MV-4-11 (cell line): ENCODE data around the gene ATP13A3.

Experiments used
- DNase-seq: peaks from one replicate; lab custom pipeline; 2025; lab: John Stamatoyannopoulos, UW

The ATP13A3 gene

GRCh38 chr3:194439881-194440550 is 46.8 kb downstream of the ATP13A3 start:
- no peak for DNase-seq

GRCh38 chr3:194434503-194434902 is 52.3 kb downstream of the ATP13A3 start:
- no peak for DNase-seq

- DNase-seq: no peak
These were observed 55.2 kb downstream of the ATP13A3 start for GRCh38 chr3:194431554-194431953.

DNA sequence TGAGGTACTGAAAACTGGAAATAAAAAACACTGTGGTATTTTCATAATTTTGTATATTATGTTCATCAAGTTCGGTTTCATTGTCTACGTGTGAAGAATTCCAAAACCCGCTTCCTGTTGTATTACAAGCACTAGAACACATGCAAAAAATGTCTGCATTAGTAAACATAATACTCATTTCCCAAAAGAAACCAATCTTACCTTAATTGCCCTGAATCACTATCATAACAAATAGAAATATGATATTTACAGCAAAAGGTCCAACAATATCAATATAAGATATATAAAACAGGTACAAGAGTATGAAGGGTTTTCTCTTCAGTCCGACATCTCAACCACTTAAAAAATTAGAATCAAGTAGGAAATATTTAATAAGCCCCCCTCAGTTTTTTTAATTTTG is 61.4 kb downstream of the ATP13A3 start:
- no peak for DNase-seq

- DNase-seq: no peak
These were observed 61.8 kb downstream of the ATP13A3 start for GRCh38 chr3:194424953-194425352.

DNA sequence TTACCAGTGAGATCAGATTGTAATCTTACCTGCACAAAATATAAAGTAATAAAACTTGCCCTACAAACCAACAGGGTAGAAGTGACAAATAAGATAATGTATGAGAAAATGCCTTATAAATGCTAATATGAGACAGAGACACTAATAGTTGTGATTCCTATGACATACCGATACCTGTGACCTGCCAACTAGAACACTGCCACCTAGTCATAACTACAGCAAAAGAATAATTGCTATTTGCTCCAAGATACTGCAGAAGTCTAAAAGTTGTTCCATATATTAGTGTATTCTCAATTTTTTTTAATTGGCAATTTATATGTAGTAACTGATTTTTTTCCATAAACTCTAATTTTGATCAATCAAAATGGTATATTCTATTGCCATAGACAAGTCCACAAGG is 62.4 kb downstream of the ATP13A3 start:
- DNase-seq: no peak

DNA sequence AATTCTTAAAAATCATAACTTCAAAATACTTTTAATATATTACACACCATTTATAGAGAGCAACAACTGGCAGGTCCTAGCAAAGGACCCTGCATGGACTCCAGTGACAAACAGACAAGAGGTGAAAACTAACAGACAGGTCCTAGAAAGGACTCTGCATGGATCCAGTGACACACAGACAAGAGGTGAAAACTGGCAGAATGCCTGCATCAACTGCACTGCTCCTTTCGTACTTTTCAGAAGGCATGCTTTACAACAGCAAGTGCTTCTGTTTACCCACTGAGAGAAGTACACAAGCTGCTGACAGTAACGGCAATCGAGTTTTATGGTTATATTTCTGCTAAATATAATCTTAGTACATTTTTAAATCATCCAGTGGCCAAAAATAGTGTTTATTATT is 63.5 kb downstream of the ATP13A3 start:
- no peak for DNase-seq

DNA sequence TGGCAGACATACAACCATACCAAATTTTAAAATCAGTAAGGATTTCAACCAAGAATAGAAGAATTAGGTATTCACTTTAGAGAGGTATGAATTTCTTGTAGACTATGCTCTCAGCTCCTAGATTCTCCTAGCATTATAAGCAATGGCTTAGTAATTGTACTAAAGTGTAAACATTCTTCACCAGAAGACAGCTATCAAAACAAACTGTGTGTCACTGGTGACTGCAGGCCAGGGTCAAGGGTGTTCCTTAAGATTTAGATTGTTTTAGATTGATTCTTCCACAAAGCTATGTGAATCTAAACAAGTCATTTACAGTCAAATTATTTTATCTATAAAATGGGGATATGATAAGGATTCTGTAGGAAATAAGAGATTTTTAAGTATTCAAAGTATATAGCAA is 64.6 kb downstream of the ATP13A3 start:
- no peak for DNase-seq

- no peak for DNase-seq
These were observed 68.1 kb downstream of the ATP13A3 start for GRCh38 chr3:194418671-194419070.

- no peak for DNase-seq
These were observed 79.4 kb downstream of the ATP13A3 start for GRCh38 chr3:194407423-194407822.

GRCh38 chr3:194405766-194406165 is 81.0 kb downstream of the ATP13A3 start:
- DNase-seq: no peak

DNA sequence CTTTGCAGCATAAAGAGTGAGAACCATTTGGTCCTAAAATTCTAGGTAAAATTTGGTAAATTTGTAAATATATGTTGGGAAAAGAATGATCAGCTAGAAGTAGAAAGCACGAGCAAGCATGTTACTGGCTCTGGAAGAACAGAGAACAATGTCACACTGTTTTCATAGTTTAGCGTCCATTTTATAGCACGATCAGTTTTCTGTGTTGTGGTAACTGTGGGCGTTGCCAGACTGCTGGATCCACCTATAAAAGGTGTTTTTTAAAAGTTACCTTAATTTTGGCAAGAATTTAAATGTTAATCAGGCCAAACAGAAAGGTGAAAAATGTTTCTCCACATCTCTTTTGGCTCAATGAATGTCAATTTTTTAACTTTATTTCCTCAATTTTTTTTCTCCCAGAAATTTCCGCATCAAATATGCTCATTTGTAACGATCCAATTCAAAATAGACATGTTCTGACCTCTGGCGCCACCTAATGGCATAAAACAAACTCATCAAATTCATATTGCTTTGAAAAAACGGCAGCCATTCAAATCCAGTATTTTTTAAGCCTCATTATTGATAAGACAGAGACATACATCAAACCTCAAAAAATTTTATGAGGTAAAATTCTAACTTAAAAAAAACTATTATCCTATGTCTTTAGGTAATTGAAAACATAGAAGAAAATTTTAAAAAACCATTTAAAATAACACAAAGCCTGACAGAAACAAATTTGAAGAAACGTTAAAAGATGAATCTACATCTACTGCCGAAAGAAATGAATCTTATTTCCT is 82.2 kb downstream of the ATP13A3 start:
- peak; percentile 22 for DNase-seq

GRCh38 chr3:194401868-194402329 is 84.9 kb downstream of the ATP13A3 start:
- no peak for DNase-seq

DNA sequence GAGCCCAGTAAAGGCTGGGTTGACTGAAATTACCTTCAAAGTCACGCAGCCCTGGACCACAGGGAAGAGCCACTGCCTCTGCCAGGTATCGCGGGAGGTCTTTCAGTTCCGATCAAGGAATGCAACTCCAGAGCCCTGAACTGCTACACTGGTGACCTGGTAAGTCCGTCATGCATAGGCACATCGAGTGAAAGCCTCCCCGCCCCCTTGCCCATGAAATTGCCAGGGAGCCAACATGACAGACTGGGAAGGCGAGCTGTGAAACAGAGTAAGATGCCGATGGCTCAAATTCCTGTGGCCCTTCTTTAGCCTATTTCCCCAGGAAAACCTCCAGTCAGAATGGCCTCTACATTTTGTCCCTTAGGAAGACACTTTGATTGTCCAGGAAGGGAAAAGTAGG is 85.5 kb downstream of the ATP13A3 start:
- no peak for DNase-seq

- no peak for DNase-seq
These were observed 86.9 kb downstream of the ATP13A3 start for GRCh38 chr3:194399874-194400411.

DNA sequence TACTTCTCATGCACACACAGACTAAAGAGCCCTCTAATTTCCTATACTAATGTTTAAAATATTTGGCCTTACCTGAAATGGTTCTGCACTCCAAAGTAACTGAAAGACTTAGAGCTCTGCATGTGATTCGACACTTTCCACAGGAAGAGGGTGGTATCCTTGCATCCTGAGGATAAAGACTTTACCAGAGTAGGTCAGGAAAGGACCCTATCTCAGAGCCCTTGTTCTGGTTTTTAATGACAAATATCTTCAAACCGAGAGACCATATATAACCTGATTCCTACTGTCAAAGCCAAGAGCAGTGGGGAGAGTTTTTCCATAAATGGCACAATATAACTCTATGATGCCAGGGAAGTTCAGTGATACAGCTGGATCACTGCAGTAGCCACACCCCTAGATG is 87.6 kb downstream of the ATP13A3 start, which contains the start of gene GP5:
Gene GP5 (minus strand): TSS at position 101 of the 400 bp plus-strand sequence. CDS start 984 bp downstream, outside the sequence.
- no peak for DNase-seq

DNA sequence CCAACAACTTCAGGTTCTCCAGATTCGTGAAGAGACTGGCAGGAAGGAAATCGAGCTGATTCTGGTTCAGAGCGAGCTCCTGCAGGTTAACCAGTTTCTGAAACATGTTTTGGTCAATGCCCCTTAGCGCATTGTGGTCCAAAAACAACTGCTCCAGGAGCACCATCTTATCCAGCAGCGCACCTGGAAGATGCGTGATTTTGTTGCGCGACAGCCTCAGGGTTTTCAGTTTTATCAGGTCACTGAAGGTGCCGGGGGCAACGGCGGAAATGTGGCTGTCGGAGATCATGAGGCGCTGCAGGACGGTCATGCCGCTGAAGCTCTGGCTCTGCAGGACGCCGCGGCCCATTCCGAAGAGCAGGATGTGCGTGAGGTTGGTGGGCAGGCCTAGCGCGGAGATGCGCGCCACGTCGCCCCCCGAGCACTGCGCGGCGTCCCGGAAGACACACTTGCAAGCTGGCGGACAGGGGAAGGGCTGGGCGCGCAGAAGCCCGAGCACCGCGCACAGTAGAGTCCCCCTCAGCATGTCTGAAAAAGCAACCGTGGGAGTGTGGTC is 89.0 kb downstream of the ATP13A3 start:
- no peak for DNase-seq

- peak; percentile 48 for DNase-seq
These were observed 89.7 kb downstream of the ATP13A3 start for GRCh38 chr3:194396859-194397756.

DNA sequence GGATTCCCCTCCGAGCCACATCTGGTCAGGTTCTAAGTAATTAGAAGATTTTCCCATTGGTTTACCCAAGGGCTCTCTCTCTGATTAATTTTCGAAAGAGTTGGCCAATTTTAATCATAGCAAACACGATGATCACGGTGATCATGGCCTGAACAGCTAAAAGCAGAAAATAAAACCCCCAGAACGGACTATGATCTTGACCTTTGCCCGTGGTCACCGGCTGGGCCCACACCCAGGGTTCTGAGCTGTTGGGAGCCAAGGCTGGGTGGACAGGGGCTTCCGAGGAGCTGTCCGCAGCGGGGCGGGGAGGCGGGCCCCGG is 90.3 kb downstream of the ATP13A3 start:
- no peak for DNase-seq

DNA sequence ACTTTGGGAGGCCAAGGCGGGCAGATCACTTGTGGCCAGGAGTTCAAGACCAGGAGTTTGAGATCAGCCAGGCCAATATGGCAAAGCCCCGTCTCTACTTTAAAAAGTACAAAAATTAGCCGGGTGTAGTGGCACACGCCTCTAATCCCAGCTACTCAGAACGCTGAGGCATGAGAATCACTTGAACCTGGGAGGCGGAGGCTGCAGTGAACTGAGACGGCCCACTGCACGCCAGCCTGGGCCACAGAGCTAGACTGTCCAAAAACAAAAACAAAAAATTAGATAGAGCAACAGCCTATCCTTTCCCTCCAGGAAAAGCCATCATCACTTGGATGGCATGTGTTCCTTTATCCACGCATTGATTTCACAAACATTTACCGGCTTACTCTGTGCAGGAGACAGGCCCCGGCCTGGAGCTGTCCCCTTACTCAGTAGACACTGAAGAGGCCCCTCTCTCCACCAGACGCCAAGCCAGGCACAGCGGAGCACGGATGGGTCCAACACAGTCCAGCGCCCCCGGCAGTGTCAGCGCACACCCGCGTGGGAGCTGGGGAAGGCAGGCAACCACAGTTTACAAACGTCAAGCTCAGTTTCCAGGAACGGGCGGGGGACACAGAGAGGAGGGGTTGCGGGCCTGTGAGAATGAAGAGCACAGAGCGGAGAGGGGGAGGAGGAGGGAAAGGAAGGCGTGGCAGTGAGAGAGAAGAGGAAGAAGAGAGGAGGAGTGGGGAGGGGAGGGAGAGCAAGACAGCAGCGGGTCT is 90.8 kb downstream of the ATP13A3 start:
- peak; percentile 54 for DNase-seq

DNA sequence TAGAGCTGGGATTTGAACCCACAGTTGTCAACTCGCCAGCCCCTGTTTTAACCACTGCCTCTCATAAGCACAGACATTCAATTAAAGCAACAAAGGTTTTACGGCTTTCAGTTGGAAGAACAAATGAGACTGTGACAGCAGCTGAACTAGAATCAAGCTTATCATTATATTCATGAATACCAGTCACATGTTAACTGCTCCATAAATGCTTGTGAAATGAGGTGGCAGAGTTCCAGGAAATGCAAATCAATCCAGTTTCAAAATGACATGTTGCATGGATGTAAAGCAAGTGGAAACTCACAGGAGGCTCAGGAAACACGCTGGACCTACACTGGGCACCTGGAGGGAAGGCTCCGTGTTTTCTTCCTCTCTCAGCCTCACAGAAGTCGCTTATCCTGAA is 91.6 kb downstream of the ATP13A3 start:
- no peak for DNase-seq
